Panc1 (cell line): ENCODE data around the gene IGSF22. TPM values are rescaled to one million over a fixed set of nuclear protein-coding genes. Genes with fewer than 3 reads are reported as not detected.

Experiments used
- ATAC-seq: fragments of 200-7000 bp; cut with Tn5 transposase; 2 replicates; pipeline ENCODE4 v1.9.1; 2020; ENCODE audit warnings: mild to moderate bottlenecking, moderate library complexity
- BruUV-seq: library from RNA; stranded (reverse); fragments of 400-500 nt; replicated peaks from 2 replicates; lab custom pipeline; 2021; lab: Mats Ljungman, UMichigan
- CTCF ChIA-PET: fragments of 300-600 bp; sonication (Branson Sonifier 250); formaldehyde crosslinking; loops from one replicate; lab custom pipeline; 2022; ENCODE audit warnings: antibody characterized with exemption; lab: Charles Lee
- POLR2A ChIA-PET: fragments of 300-600 bp; sonication (Branson Sonifier 250); formaldehyde crosslinking; loops from one replicate; lab custom pipeline; 2022; ENCODE audit warnings: antibody characterized with exemption; lab: Charles Lee
- DNase-seq: peaks from one replicate; pipeline ENCODE4 v3.0.0-alpha.2; 2010; ENCODE audit warnings: low read depth, low spot score
- H3K27ac ChIP-seq: 2 replicates; pipeline ENCODE4 v1.5.1; 2011; ENCODE audit warnings: mild to moderate bottlenecking, low read length, inconsistent platforms
- H3K27me3 ChIP-seq: fragments of 200-500 bp; sonication (Bioruptor generic); 2 replicates; pipeline ENCODE4 v1.6.0; 2014; ENCODE audit warnings: low read length, inconsistent platforms; ENCODE audit not compliant: control insufficient read depth, insufficient read depth
- H3K36me3 ChIP-seq: fragments of 200-500 bp; sonication (Bioruptor generic); 2 replicates; pipeline ENCODE4 v1.5.1; 2014; ENCODE audit warnings: inconsistent platforms, mild to moderate bottlenecking, low read length, moderate library complexity; ENCODE audit not compliant: control insufficient read depth, insufficient read depth
- H3K4me1 ChIP-seq: 2 replicates; pipeline ENCODE4 v1.5.1; 2011; ENCODE audit warnings: inconsistent platforms, mild to moderate bottlenecking, low read length, moderate library complexity; ENCODE audit not compliant: control insufficient read depth, insufficient read depth
- H3K4me3 ChIP-seq, 2 experiments: 2 replicates each; pipeline ENCODE4 v1.5.1; 2011 to 2012; ENCODE audit warnings: low read depth in 2 of 2, low read length in 2 of 2, mild to moderate bottlenecking in 2 of 2, inconsistent platforms in 1 of 2, moderate library complexity in 1 of 2
- H3K9me3 ChIP-seq: fragments of 200-500 bp; sonication (Bioruptor generic); 2 replicates; pipeline ENCODE4 v1.5.1; 2014; ENCODE audit warnings: low read depth, mild to moderate bottlenecking, inconsistent platforms, low read length, moderate library complexity; ENCODE audit not compliant: control insufficient read depth, insufficient read depth
- POLR2AphosphoS5 ChIP-seq: IDR thresholded peaks from 2 replicates; pipeline ENCODE4 v1.6.1; 2012; ENCODE audit warnings: mild to moderate bottlenecking, low read depth, low read length, moderate library complexity
- SIN3A ChIP-seq: IDR thresholded peaks from 2 replicates; pipeline ENCODE4 v1.6.1; 2012; ENCODE audit warnings: low read depth, mild to moderate bottlenecking, low read length, moderate library complexity, borderline replicate concordance; ENCODE audit not compliant: insufficient read depth
- TCF7L2 ChIP-seq: IDR thresholded peaks from 2 replicates; pipeline ENCODE4 v1.6.1; 2011; ENCODE audit warnings: mild to moderate bottlenecking, low read depth, low read length, inconsistent platforms
- in situ Hi-C: cut with HindIII; loops from 2 replicates; pipeline ENCODE4 v1.10.0; 2016; ENCODE audit warnings: low sequenced_read_pairs, low pct_unique_long_range_greater_than_20kb
- intact Hi-C: fragments of 100-400 bp; cut with micrococcal nuclease; formaldehyde crosslinking; loops from one replicate; pipeline ENCODE4 v1.10.0; 2022; ENCODE audit not compliant: unreplicated experiment
- total RNA-seq: library from RNA; stranded (reverse); gene quantifications from one replicate; pipeline ENCODE4 v1.2.1, GENCODE V29; 2021; ENCODE audit not compliant: unreplicated experiment
- TF ChIP-seq, protein P1 (sequence below), 2 experiments: IDR thresholded peaks; 2 replicates each; pipeline ENCODE4 v1.6.1; 2011 to 2012; ENCODE audit warnings: low read depth in 2 of 2, control low read depth in 1 of 2, low read length in 1 of 2, mild to moderate bottlenecking in 1 of 2, moderate library complexity in 1 of 2; ENCODE audit not compliant: insufficient read depth in 1 of 2
- TF ChIP-seq, protein P2 (sequence below): fragments of 450-650 bp; IDR thresholded peaks from 2 replicates; pipeline ENCODE4 v1.5.1; 2017; ENCODE audit warnings: mild to moderate bottlenecking

The IGSF22 gene
- total RNA-seq, 1 experiment from 2014 or later = not detected

GRCh38 chr11:18657673-18658072, 68.3 kb downstream of the IGSF22 start:
- Histone ChIP-seq H3K27ac (no peak overlapping the region), H3K9me3 (no peaks in the 10 kb centered on the region), H3K4me1 (no peaks in the 10 kb centered on the region), H3K27me3 (peaks cover 4% of the 10 kb centered on the region), H3K4me3 (no peak overlapping the region), H3K36me3 (no peaks in the 10 kb centered on the region)
- TF ChIP-seq SIN3A (no peak), POLR2AphosphoS5 (no peak), TCF7L2 (no peak)
- TF ChIP-seq, protein P1, sequence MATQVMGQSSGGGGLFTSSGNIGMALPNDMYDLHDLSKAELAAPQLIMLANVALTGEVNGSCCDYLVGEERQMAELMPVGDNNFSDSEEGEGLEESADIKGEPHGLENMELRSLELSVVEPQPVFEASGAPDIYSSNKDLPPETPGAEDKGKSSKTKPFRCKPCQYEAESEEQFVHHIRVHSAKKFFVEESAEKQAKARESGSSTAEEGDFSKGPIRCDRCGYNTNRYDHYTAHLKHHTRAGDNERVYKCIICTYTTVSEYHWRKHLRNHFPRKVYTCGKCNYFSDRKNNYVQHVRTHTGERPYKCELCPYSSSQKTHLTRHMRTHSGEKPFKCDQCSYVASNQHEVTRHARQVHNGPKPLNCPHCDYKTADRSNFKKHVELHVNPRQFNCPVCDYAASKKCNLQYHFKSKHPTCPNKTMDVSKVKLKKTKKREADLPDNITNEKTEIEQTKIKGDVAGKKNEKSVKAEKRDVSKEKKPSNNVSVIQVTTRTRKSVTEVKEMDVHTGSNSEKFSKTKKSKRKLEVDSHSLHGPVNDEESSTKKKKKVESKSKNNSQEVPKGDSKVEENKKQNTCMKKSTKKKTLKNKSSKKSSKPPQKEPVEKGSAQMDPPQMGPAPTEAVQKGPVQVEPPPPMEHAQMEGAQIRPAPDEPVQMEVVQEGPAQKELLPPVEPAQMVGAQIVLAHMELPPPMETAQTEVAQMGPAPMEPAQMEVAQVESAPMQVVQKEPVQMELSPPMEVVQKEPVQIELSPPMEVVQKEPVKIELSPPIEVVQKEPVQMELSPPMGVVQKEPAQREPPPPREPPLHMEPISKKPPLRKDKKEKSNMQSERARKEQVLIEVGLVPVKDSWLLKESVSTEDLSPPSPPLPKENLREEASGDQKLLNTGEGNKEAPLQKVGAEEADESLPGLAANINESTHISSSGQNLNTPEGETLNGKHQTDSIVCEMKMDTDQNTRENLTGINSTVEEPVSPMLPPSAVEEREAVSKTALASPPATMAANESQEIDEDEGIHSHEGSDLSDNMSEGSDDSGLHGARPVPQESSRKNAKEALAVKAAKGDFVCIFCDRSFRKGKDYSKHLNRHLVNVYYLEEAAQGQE (IDR thresholded peaks at IDR 0.05; ENCODE audit: insufficient read depth in 1 of 2, low read depth in 2 of 2, low read length in 1 of 2) = no peak
- TF ChIP-seq, protein P2, sequence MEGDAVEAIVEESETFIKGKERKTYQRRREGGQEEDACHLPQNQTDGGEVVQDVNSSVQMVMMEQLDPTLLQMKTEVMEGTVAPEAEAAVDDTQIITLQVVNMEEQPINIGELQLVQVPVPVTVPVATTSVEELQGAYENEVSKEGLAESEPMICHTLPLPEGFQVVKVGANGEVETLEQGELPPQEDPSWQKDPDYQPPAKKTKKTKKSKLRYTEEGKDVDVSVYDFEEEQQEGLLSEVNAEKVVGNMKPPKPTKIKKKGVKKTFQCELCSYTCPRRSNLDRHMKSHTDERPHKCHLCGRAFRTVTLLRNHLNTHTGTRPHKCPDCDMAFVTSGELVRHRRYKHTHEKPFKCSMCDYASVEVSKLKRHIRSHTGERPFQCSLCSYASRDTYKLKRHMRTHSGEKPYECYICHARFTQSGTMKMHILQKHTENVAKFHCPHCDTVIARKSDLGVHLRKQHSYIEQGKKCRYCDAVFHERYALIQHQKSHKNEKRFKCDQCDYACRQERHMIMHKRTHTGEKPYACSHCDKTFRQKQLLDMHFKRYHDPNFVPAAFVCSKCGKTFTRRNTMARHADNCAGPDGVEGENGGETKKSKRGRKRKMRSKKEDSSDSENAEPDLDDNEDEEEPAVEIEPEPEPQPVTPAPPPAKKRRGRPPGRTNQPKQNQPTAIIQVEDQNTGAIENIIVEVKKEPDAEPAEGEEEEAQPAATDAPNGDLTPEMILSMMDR = no peak
- intact Hi-C loops = no loop called here
- no peak for ATAC-seq
- BruUV-seq = no TSS peak
- ChIA-PET POLR2A (no interaction called here), CTCF (interaction anchor here (1.4 kb wide), 1 partner anchor 64 kb away, joined by 3 read pairs; no protein-coding TSS in a partner anchor)
- DNase-seq = no peak
- in situ Hi-C loops = no loop called here

Other genes with a start within 250 kb of the IGSF22 start
- 79.1 TPM for gene TSG101, start 199.2 kb downstream of the IGSF22 start, total RNA-seq
- gene UEVLD, start 137.5 kb downstream of the IGSF22 start, total RNA-seq = 26.7 TPM
- 5.0 TPM for gene MISFA, start 126.4 kb downstream of the IGSF22 start, total RNA-seq
- 14.8 TPM for gene SPTY2D1, start 91.8 kb downstream of the IGSF22 start, total RNA-seq
- gene TMEM86A, start 27.4 kb downstream of the IGSF22 start, total RNA-seq = 0.31 TPM
- not detected for gene PTPN5, start 65.6 kb upstream of the IGSF22 start, total RNA-seq
- gene MRGPRX1, start 213.2 kb upstream of the IGSF22 start, total RNA-seq = not detected